Lower leg skin (tissue), 4 donors: Measurements from ENCODE around the gene SLC25A33. TPM values are rescaled to one million over a fixed set of nuclear protein-coding genes. Genes with fewer than 3 reads are reported as not detected.

Experiments used
- DNase-seq, 2 donors: peaks; one replicate each; pipeline ENCODE4 v3.0.0-alpha.2; 2019; ENCODE audit warnings: low spot score in 2 of 2
- H3K4me3 ChIP-seq: fragments of 200-600 bp; sonication (generic); 2 replicates; pipeline ENCODE4 v1.5.1; 2017; ENCODE audit warnings: mild to moderate bottlenecking, low read depth; ENCODE audit not compliant: poor library complexity, severe bottlenecking
- POLR2A ChIP-seq, 2 donors: fragments of 450-650 bp; IDR thresholded peaks; one replicate each; pipeline ENCODE4 v1.6.1; 2016 to 2017; ENCODE audit warnings: antibody characterized with exemption in 2 of 2, mild to moderate bottlenecking in 1 of 2, moderate library complexity in 1 of 2
- WGBS, 2 donors: methylation state at CpG; one replicate each; pipeline ENCODE4 v1.1.5; 2018; 5-methylcytosine and 5-hydroxymethylcytosine counted together
- intact Hi-C: fragments of 100-400 bp; cut with DNase I; formaldehyde crosslinking; loops from one replicate; pipeline ENCODE4 v1.15.0; 2023; ENCODE audit warnings: low total_unique reads
- total RNA-seq, 4 donors: library from RNA; depleted of rRNA; stranded (reverse); fragments of >200 nt; gene quantifications; one replicate each; pipeline ENCODE4 v1.1.0, GENCODE V29; 2016
- TF ChIP-seq, protein P1 (sequence below), 3 donors: fragments of 450-650 bp; IDR thresholded peaks; one replicate each; pipeline ENCODE4 v1.5.1; 2016; ENCODE audit warnings: antibody characterized with exemption in 3 of 3, mild to moderate bottlenecking in 3 of 3, moderate library complexity in 2 of 3

SLC25A33 gene
- total RNA-seq, 4 donors from 2014 or later, result 2.2 to 6.9 (median 4.8) TPM

DNA sequence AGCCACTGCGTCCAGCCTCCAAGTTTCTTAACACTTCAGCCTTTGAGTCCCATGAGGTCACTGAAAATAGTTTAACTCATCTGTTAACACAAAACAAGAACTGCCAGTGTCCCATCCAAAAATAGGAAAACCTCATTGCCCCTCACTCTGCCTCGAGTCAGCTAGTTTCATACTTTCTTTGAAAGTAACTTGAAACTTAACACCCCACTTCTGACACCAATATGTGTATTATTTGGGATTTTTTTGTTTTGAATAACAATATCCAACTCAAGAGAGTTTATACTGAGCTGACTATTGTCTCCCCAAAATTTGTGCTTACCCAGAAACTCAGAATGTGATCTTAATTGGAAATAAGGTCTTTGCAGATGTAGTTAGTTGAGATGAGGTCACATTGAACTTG lies 95.3 kb downstream of the SLC25A33 start:
- DNase-seq, result no peak
- 83 to 85% methylated on average over 2 of the region's 2 CpGs for WGBS, 2 donors
- no peak for TF ChIP-seq POLR2A (IDR thresholded peaks at IDR 0.05)
- TF ChIP-seq, protein P1, sequence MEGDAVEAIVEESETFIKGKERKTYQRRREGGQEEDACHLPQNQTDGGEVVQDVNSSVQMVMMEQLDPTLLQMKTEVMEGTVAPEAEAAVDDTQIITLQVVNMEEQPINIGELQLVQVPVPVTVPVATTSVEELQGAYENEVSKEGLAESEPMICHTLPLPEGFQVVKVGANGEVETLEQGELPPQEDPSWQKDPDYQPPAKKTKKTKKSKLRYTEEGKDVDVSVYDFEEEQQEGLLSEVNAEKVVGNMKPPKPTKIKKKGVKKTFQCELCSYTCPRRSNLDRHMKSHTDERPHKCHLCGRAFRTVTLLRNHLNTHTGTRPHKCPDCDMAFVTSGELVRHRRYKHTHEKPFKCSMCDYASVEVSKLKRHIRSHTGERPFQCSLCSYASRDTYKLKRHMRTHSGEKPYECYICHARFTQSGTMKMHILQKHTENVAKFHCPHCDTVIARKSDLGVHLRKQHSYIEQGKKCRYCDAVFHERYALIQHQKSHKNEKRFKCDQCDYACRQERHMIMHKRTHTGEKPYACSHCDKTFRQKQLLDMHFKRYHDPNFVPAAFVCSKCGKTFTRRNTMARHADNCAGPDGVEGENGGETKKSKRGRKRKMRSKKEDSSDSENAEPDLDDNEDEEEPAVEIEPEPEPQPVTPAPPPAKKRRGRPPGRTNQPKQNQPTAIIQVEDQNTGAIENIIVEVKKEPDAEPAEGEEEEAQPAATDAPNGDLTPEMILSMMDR (IDR thresholded peaks at IDR 0.05), result no peak
- no peak overlapping the region for H3K4me3 ChIP-seq
- intact Hi-C loops, result no loop called here

Other genes starting within 250 kb of the SLC25A33 start
- gene SPSB1, start 246.6 kb upstream of the SLC25A33 start, total RNA-seq, result 10 to 100 TPM; 25.3 to 75.5 (median 45.3) TPM
- 10 to 100 TPM in 1 of 4 donors, 1 to 10 TPM in 3; 7.0 to 12.4 (median 9.7) TPM for gene TMEM201, start 49.4 kb downstream of the SLC25A33 start, total RNA-seq
- gene PIK3CD, start 112.3 kb downstream of the SLC25A33 start, total RNA-seq, result 1 to 10 TPM; 4.2 to 5.4 (median 5.0) TPM